ENCODE data around the gene CFAP46. TPM values are rescaled to one million over a fixed set of nuclear protein-coding genes. Genes with fewer than 3 reads are reported as not detected.

CFAP46 gene
- total RNA-seq, 1 donor from 2014 or later = 4.4 TPM

DNA sequence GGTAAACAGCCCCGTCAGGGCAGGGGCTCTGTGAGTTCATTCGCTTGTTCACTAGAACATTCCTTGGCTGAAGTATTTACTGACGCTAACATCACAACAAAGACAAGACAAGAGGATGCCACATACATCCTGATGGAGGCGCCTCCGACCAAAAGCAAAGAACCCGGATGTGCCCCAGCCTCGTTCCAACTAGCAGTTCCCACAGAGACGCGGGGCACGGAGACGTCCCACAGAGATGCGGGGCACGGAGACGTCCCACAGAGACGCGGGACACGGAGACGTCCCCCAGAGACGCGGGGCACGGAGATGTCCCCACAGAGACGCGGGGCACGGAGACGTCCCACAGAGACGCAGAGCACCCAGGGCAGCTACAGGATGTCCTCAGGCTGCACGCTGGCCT, 35.4 kb upstream of the CFAP46 start:
- Mint-ChIP-seq H3K27ac (ENCODE audit: unreplicated experiment) (no peak overlapping the region), H3K9me3 (no peaks in the 10 kb centered on the region), H3K27me3 (ENCODE audit: low read depth) (peaks cover 17% of the 10 kb centered on the region), H3K4me3 (no peak overlapping the region), H3K4me1 (no peaks in the 10 kb centered on the region), H3K36me3 (ENCODE audit: low read depth) (no peaks in the 10 kb centered on the region)
- DNase-seq (ENCODE audit: low read depth, low spot score) = no peak
- TF ChIP-seq, protein P1, sequence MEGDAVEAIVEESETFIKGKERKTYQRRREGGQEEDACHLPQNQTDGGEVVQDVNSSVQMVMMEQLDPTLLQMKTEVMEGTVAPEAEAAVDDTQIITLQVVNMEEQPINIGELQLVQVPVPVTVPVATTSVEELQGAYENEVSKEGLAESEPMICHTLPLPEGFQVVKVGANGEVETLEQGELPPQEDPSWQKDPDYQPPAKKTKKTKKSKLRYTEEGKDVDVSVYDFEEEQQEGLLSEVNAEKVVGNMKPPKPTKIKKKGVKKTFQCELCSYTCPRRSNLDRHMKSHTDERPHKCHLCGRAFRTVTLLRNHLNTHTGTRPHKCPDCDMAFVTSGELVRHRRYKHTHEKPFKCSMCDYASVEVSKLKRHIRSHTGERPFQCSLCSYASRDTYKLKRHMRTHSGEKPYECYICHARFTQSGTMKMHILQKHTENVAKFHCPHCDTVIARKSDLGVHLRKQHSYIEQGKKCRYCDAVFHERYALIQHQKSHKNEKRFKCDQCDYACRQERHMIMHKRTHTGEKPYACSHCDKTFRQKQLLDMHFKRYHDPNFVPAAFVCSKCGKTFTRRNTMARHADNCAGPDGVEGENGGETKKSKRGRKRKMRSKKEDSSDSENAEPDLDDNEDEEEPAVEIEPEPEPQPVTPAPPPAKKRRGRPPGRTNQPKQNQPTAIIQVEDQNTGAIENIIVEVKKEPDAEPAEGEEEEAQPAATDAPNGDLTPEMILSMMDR (conservative IDR thresholded peaks at IDR 0.05) = no peak

- H3K36me3 Mint-ChIP-seq (ENCODE audit: low read depth) = no peaks in the 10 kb centered on the region
- TF ChIP-seq, protein P1 (conservative IDR thresholded peaks at IDR 0.05) = no peak
- H3K4me3 Mint-ChIP-seq = no peak overlapping the region
- H3K27ac Mint-ChIP-seq (ENCODE audit: unreplicated experiment) = no peak overlapping the region
- no peaks in the 10 kb centered on the region for H3K4me1 Mint-ChIP-seq
- no peak for DNase-seq (ENCODE audit: low read depth, low spot score)
- H3K27me3 Mint-ChIP-seq (ENCODE audit: low read depth) = peaks cover 15% of the 10 kb centered on the region
- H3K9me3 Mint-ChIP-seq = no peaks in the 10 kb centered on the region
These were observed 34.7 kb upstream of the CFAP46 start for GRCh38 chr10:132977076-132977475.

GRCh38 chr10:132975831-132976682, 33.7 kb upstream of the CFAP46 start:
- DNase-seq (ENCODE audit: low read depth, low spot score) = no peak
- H3K4me3 Mint-ChIP-seq = no peak overlapping the region
- H3K27ac Mint-ChIP-seq (ENCODE audit: unreplicated experiment) = no peak overlapping the region
- no peaks in the 10 kb centered on the region for H3K9me3 Mint-ChIP-seq
- H3K36me3 Mint-ChIP-seq (ENCODE audit: low read depth) = no peaks in the 10 kb centered on the region
- H3K27me3 Mint-ChIP-seq (ENCODE audit: low read depth) = peaks cover 17% of the 10 kb centered on the region
- H3K4me1 Mint-ChIP-seq = no peaks in the 10 kb centered on the region
- TF ChIP-seq, protein P1 (conservative IDR thresholded peaks at IDR 0.05) = no peak

GRCh38 chr10:132974886-132975830, 32.8 kb upstream of the CFAP46 start:
- Mint-ChIP-seq H3K27me3 (ENCODE audit: low read depth) (peaks cover 20% of the 10 kb centered on the region), H3K27ac (ENCODE audit: unreplicated experiment) (no peak overlapping the region), H3K36me3 (ENCODE audit: low read depth) (no peaks in the 10 kb centered on the region), H3K4me1 (no peaks in the 10 kb centered on the region), H3K4me3 (no peak overlapping the region), H3K9me3 (no peaks in the 10 kb centered on the region)
- TF ChIP-seq, protein P1 (conservative IDR thresholded peaks at IDR 0.05) = no peak
- no peak for DNase-seq (ENCODE audit: low read depth, low spot score)

- Mint-ChIP-seq H3K4me1 (no peaks in the 10 kb centered on the region), H3K36me3 (ENCODE audit: low read depth) (no peaks in the 10 kb centered on the region), H3K4me3 (no peak overlapping the region), H3K9me3 (no peaks in the 10 kb centered on the region), H3K27me3 (ENCODE audit: low read depth) (peaks cover 21% of the 10 kb centered on the region), H3K27ac (ENCODE audit: unreplicated experiment) (no peak overlapping the region)
- TF ChIP-seq, protein P1 (conservative IDR thresholded peaks at IDR 0.05) = no peak
- DNase-seq (ENCODE audit: low read depth, low spot score) = no peak
These were observed 32.0 kb upstream of the CFAP46 start for GRCh38 chr10:132974249-132974796.

All from neural crest cell (in vitro differentiated cells).